H9 (cell line): ENCODE results near the gene SCGN. TPM values are rescaled to one million over a fixed set of nuclear protein-coding genes. Genes with fewer than 3 reads are reported as not detected.

Experiments
- DNase-seq: peaks from one replicate; pipeline ENCODE4 v3.0.0-alpha.2; 2017
- H2AFZ ChIP-seq: one replicate; pipeline ENCODE4 v1.6.1; 2013; ENCODE audit warnings: mild to moderate bottlenecking, low read length, control low read depth, moderate library complexity
- H2AK5ac ChIP-seq: 2 replicates; pipeline ENCODE4 v1.6.1; 2013; ENCODE audit warnings: low read length, control low read depth, mixed read lengths; ENCODE audit not compliant: insufficient read length
- H2BK120ac ChIP-seq: one replicate; pipeline ENCODE4 v1.6.1; 2013; ENCODE audit warnings: low read depth, mild to moderate bottlenecking, low read length, control low read depth, inconsistent platforms; ENCODE audit not compliant: poor library complexity, severe bottlenecking
- H2BK12ac ChIP-seq: 2 replicates; pipeline ENCODE4 v1.6.1; 2013; ENCODE audit warnings: low read length, control low read depth, mixed read lengths, low read depth; ENCODE audit not compliant: insufficient read length
- H2BK15ac ChIP-seq: 2 replicates; pipeline ENCODE4 v1.6.1; 2013; ENCODE audit warnings: low read depth, low read length, control low read depth
- H2BK20ac ChIP-seq: one replicate; pipeline ENCODE4 v1.6.1; 2013; ENCODE audit warnings: low read depth, mild to moderate bottlenecking, low read length, control low read depth, inconsistent platforms; ENCODE audit not compliant: poor library complexity, severe bottlenecking
- H2BK5ac ChIP-seq: 2 replicates; pipeline ENCODE4 v1.6.1; 2013; ENCODE audit warnings: low read length, control low read depth, mixed read lengths; ENCODE audit not compliant: insufficient read length
- H3K14ac ChIP-seq: 2 replicates; pipeline ENCODE4 v1.6.1; 2013; ENCODE audit warnings: low read length, control low read depth; ENCODE audit not compliant: insufficient read depth
- H3K18ac ChIP-seq: 2 replicates; pipeline ENCODE4 v1.6.1; 2013; ENCODE audit warnings: low read depth, mild to moderate bottlenecking, mixed read lengths, low read length, control low read depth; ENCODE audit not compliant: insufficient read length
- H3K23ac ChIP-seq: 2 replicates; pipeline ENCODE4 v1.6.1; 2013; ENCODE audit warnings: low read length, control low read depth, mixed read lengths, low read depth; ENCODE audit not compliant: insufficient read length
- H3K23me2 ChIP-seq: 2 replicates; pipeline ENCODE4 v1.6.1; 2013; ENCODE audit warnings: low read depth, mild to moderate bottlenecking, mixed read lengths, low read length, control low read depth; ENCODE audit not compliant: insufficient read length, poor library complexity, severe bottlenecking
- H3K27ac ChIP-seq: 2 replicates; pipeline ENCODE4 v1.5.1; 2013; ENCODE audit warnings: low read length, control low read depth, mixed read lengths, low read depth; ENCODE audit not compliant: insufficient read length
- H3K27me3 ChIP-seq: 2 replicates; pipeline ENCODE4 v1.6.1; 2013; ENCODE audit warnings: low read length, control low read depth, inconsistent platforms; ENCODE audit not compliant: insufficient read depth
- H3K4ac ChIP-seq: 2 replicates; pipeline ENCODE4 v1.6.1; 2013; ENCODE audit warnings: low read depth, mild to moderate bottlenecking, control low read depth, inconsistent platforms, low read length, moderate library complexity
- H3K4me1 ChIP-seq: 2 replicates; pipeline ENCODE4 v1.6.1; 2013; ENCODE audit warnings: low read length, control low read depth, inconsistent platforms; ENCODE audit not compliant: insufficient read depth
- H3K4me2 ChIP-seq: 2 replicates; pipeline ENCODE4 v1.6.1; 2013; ENCODE audit warnings: low read length, control low read depth, mixed read lengths; ENCODE audit not compliant: insufficient read length, insufficient read depth
- H3K56ac ChIP-seq: 2 replicates; pipeline ENCODE4 v1.6.1; 2013; ENCODE audit warnings: low read depth, mild to moderate bottlenecking, mixed read lengths, low read length, control low read depth; ENCODE audit not compliant: insufficient read length
- H3K79me1 ChIP-seq: 2 replicates; pipeline ENCODE4 v1.6.1; 2013; ENCODE audit warnings: low read depth, mild to moderate bottlenecking, moderate library complexity, low read length, control low read depth, inconsistent platforms; ENCODE audit not compliant: insufficient read depth, poor library complexity, severe bottlenecking
- H3K79me2 ChIP-seq: 2 replicates; pipeline ENCODE4 v1.6.1; 2013; ENCODE audit warnings: low read length, control low read depth, inconsistent platforms; ENCODE audit not compliant: insufficient read depth
- H3K9ac ChIP-seq: 2 replicates; pipeline ENCODE4 v1.6.1; 2013; ENCODE audit warnings: low read length, control low read depth, mixed read lengths; ENCODE audit not compliant: insufficient read length; ENCODE audit errors: extremely low read depth
- H3K9me3 ChIP-seq: one replicate; pipeline ENCODE4 v1.6.1; 2013; ENCODE audit warnings: low read depth, low read length, inconsistent platforms; ENCODE audit not compliant: control insufficient read depth
- H3T11ph ChIP-seq: one replicate; pipeline ENCODE4 v1.6.1; 2013; ENCODE audit warnings: mild to moderate bottlenecking, low read length, control low read depth, inconsistent platforms
- H4K20me1 ChIP-seq: one replicate; pipeline ENCODE4 v1.6.1; 2013; ENCODE audit not compliant: control insufficient read depth, insufficient read length, insufficient read depth
- H4K5ac ChIP-seq: 2 replicates; pipeline ENCODE4 v1.6.1; 2013; ENCODE audit warnings: low read depth, mild to moderate bottlenecking, mixed read lengths, low read length, control low read depth; ENCODE audit not compliant: insufficient read length
- H4K8ac ChIP-seq: replicated peaks from 2 replicates; pipeline ENCODE4 v1.6.1; 2013; ENCODE audit warnings: low read length, control low read depth, mixed read lengths, low read depth; ENCODE audit not compliant: insufficient read length
- H4K91ac ChIP-seq: 2 replicates; pipeline ENCODE4 v1.6.1; 2013; ENCODE audit warnings: low read depth, mild to moderate bottlenecking, moderate library complexity, mixed read lengths, low read length, control low read depth; ENCODE audit not compliant: insufficient read length
- H3K27ac Mint-ChIP-seq, 3 experiments: 2 replicates in 2 of 3; 3 replicates in 1 of 3; pipeline ENCODE4 v1.8.0; 2020 to 2021; ENCODE audit warnings: mixed read lengths in 3 of 3, mild to moderate bottlenecking in 1 of 3, moderate library complexity in 1 of 3
- H3K27me3 Mint-ChIP-seq: 2 replicates; pipeline ENCODE4 v1.8.0; 2021; ENCODE audit warnings: low read depth, mild to moderate bottlenecking, moderate library complexity, mixed read lengths
- H3K36me3 Mint-ChIP-seq, 3 experiments: 2 replicates in 2 of 3; 3 replicates in 1 of 3; pipeline ENCODE4 v1.8.0; 2020 to 2021; ENCODE audit warnings: low read depth in 3 of 3, mixed read lengths in 3 of 3; ENCODE audit not compliant: insufficient read depth in 1 of 3
- H3K4me1 Mint-ChIP-seq, 2 experiments: 2 replicates each; pipeline ENCODE4 v1.8.0; 2020; ENCODE audit warnings: mixed read lengths in 2 of 2
- H3K4me3 Mint-ChIP-seq, 2 experiments: 2 replicates in 1 of 2; 3 replicates in 1 of 2; pipeline ENCODE4 v1.8.0; 2020 to 2021; ENCODE audit warnings: mild to moderate bottlenecking in 2 of 2, mixed read lengths in 2 of 2, moderate library complexity in 1 of 2
- H3K9me3 Mint-ChIP-seq, 2 experiments: 2 replicates in 1 of 2; 3 replicates in 1 of 2; pipeline ENCODE4 v1.8.0; 2020; ENCODE audit warnings: mild to moderate bottlenecking in 2 of 2, mixed read lengths in 2 of 2, moderate library complexity in 1 of 2
- WGBS: extraction: QIAGEN DNeasy Blood & Tissue Kit; methylation state at CpG from one replicate; pipeline ENCODE4 v1.1.7; 2013; ENCODE audit warnings: missing lambda C conversion rate, low lambda C conversion rate, mixed read lengths; ENCODE audit not compliant: insufficient read length; ENCODE audit errors: extremely low coverage; 5-methylcytosine and 5-hydroxymethylcytosine counted together
- long read RNA-seq: library from polyadenylated mRNA; unstranded; transcript quantifications from one replicate; pipeline ENCODE4 v2.0.0, GENCODE V29; 2020
- total RNA-seq: library from RNA; stranded (reverse); gene quantifications from 2 replicates; pipeline ENCODE4 v1.2.1, GENCODE V29; 2021
- TF ChIP-seq, protein P1 (sequence below): fragments of 200-600 bp; sonication (generic); conservative IDR thresholded peaks from 3 replicates; pipeline ENCODE4 v1.8.0; 2021; ENCODE audit warnings: antibody characterized with exemption, mild to moderate bottlenecking

SCGN gene, protein sequence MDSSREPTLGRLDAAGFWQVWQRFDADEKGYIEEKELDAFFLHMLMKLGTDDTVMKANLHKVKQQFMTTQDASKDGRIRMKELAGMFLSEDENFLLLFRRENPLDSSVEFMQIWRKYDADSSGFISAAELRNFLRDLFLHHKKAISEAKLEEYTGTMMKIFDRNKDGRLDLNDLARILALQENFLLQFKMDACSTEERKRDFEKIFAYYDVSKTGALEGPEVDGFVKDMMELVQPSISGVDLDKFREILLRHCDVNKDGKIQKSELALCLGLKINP
- not detected in 2 replicates for total RNA-seq
- long read RNA-seq: 0 reads

DNA sequence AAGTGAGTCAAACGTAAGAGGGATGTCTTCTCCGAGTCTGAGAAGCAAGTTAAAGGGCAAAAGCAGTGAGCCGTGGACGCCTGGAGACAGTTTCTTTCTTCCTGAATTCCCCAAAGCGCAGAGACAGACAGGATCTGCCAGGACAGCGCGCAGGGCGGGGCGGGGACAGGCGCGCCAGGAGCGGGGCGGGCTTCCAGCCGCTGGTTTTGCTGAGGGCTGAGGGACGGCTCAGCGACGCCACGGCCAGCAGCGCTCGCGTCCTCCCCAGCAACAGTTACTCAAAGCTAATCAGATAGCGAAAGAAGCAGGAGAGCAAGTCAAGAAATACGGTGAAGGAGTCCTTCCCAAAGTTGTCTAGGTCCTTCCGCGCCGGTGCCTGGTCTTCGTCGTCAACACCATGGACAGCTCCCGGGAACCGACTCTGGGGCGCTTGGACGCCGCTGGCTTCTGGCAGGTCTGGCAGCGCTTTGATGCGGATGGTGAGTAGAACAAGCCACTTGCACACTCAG is at the start of gene SCGN:
SCGN (plus strand) TSS at position 209 of the 509 bp plus-strand sequence; CDS start at position 398, 189 bp downstream.
- Histone ChIP-seq H3K27me3 (peaks cover 4% of the 10 kb centered on the region), H3K4ac (no peak within 1 kb of the TSS), H2BK20ac (no peak within 1 kb of the TSS), H3K14ac (no peak within 1 kb of the TSS), H4K20me1 (no peaks in the 10 kb centered on the region), H3K4me2 (peak within 1 kb of the TSS; percentile 55), H3K27ac (no peak within 1 kb of the TSS), H3K9me3 (no peaks in the 10 kb centered on the region), H4K8ac (no peak within 1 kb of the TSS), H2BK12ac (no peak within 1 kb of the TSS), H3K18ac (no peak within 1 kb of the TSS), H3K9ac (no peak within 1 kb of the TSS), H3K56ac (no peak within 1 kb of the TSS), H2BK15ac (no peak within 1 kb of the TSS), H3K4me1 (no peaks in the 10 kb centered on the region), H3K23me2 (no peaks in the 10 kb centered on the region), H4K5ac (no peak within 1 kb of the TSS), H4K91ac (no peak within 1 kb of the TSS), H3K23ac (no peak within 1 kb of the TSS), H3K79me2 (no peaks in the 10 kb centered on the region), H3K79me1 (no peaks in the 10 kb centered on the region), H2BK5ac (no peak within 1 kb of the TSS), H2BK120ac (no peak within 1 kb of the TSS), H2AFZ (no peak within 1 kb of the TSS), H2AK5ac (no peak within 1 kb of the TSS), H3T11ph (no peak within 1 kb of the TSS)
- no CpG with 5 or more reads among the region's 35 CpGs for WGBS
- TF ChIP-seq, protein P1, sequence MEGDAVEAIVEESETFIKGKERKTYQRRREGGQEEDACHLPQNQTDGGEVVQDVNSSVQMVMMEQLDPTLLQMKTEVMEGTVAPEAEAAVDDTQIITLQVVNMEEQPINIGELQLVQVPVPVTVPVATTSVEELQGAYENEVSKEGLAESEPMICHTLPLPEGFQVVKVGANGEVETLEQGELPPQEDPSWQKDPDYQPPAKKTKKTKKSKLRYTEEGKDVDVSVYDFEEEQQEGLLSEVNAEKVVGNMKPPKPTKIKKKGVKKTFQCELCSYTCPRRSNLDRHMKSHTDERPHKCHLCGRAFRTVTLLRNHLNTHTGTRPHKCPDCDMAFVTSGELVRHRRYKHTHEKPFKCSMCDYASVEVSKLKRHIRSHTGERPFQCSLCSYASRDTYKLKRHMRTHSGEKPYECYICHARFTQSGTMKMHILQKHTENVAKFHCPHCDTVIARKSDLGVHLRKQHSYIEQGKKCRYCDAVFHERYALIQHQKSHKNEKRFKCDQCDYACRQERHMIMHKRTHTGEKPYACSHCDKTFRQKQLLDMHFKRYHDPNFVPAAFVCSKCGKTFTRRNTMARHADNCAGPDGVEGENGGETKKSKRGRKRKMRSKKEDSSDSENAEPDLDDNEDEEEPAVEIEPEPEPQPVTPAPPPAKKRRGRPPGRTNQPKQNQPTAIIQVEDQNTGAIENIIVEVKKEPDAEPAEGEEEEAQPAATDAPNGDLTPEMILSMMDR: no peak
- no peak within 1 kb of the TSS for H3K27ac Mint-ChIP-seq
- H3K36me3 Mint-ChIP-seq: no peaks in the 10 kb centered on the region
- H3K4me3 Mint-ChIP-seq: peak within 1 kb of the TSS; percentile 55 to 74
- H3K9me3 Mint-ChIP-seq: no peaks in the 10 kb centered on the region
- peaks cover 6 to 9% of the 10 kb centered on the region in 2 experiments; a peak in 3 of 4 replicates for H3K4me1 Mint-ChIP-seq
- peaks cover 68% of the 10 kb centered on the region for H3K27me3 Mint-ChIP-seq
- peak; percentile 83 for DNase-seq
